PC-3 (cell line): ENCODE data around the gene ADTRP.

ENCODE experiments used
- EZH2 ChIP-seq: fragments of 300-600 bp; sonication (generic); IDR thresholded peaks from one replicate; pipeline ENCODE4 v1.6.1; 2017; ENCODE audit warnings: antibody characterized with exemption, mild to moderate bottlenecking, low read length; ENCODE audit not compliant: unreplicated experiment
- EZH2phosphoT487 ChIP-seq: fragments of 300-600 bp; sonication (generic); IDR thresholded peaks from 2 replicates; pipeline ENCODE4 v1.6.1; 2018; ENCODE audit warnings: mild to moderate bottlenecking, antibody characterized with exemption, low read length, borderline replicate concordance
- TF ChIP-seq, protein P1 (sequence below): fragments of 300-600 bp; sonication (generic); conservative IDR thresholded peaks from 2 replicates; pipeline ENCODE4 v1.5.1; 2017; ENCODE audit warnings: antibody characterized with exemption, low read depth, mild to moderate bottlenecking, low read length

DNA sequence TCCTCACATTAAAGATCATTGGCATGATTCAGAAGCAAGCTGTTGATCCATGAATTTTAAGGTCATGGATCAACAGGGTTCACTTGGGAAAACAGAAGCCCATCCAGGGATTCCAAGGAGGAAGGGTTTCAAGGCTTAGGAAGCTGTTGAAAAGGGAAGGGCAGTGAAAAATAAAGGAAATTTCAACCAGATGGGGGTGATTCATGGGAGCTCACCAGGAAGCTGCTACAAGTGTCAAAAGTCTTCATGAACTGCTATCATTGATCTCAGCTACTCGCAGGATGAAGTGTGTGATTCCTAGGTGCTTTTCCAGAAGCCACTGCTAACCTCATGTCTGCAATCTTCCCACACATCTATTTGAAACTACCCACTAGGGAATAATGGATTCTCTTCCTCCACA, 26.2 kb downstream of the ADTRP start:
- TF ChIP-seq, protein P1, sequence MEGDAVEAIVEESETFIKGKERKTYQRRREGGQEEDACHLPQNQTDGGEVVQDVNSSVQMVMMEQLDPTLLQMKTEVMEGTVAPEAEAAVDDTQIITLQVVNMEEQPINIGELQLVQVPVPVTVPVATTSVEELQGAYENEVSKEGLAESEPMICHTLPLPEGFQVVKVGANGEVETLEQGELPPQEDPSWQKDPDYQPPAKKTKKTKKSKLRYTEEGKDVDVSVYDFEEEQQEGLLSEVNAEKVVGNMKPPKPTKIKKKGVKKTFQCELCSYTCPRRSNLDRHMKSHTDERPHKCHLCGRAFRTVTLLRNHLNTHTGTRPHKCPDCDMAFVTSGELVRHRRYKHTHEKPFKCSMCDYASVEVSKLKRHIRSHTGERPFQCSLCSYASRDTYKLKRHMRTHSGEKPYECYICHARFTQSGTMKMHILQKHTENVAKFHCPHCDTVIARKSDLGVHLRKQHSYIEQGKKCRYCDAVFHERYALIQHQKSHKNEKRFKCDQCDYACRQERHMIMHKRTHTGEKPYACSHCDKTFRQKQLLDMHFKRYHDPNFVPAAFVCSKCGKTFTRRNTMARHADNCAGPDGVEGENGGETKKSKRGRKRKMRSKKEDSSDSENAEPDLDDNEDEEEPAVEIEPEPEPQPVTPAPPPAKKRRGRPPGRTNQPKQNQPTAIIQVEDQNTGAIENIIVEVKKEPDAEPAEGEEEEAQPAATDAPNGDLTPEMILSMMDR = no peak
- TF ChIP-seq EZH2phosphoT487 (no peak), EZH2 (no peak)
